ENCODE results near the gene AXIN1. TPM values are rescaled to one million over a fixed set of nuclear protein-coding genes. Genes with fewer than 3 reads are reported as not detected.
"Not testable (repeated sequence)": the region's sequence is repeated elsewhere in the genome, so short reads cannot be mapped to it uniquely, and the experiment has no call there.

The AXIN1 gene
- total RNA-seq, 4 donors from 2014 or later, result 34.3 to 38.4 (median 37.2) TPM

GRCh38 chr16:346587-346986, 5.9 kb downstream of the AXIN1 start:
- Histone ChIP-seq H3K9me3 (no peaks in the 10 kb centered on the region), H3K4me3 (no peak overlapping the region), H3K27ac (no peak overlapping the region), H3K4me1 (peaks cover 16% of the 10 kb centered on the region), H3K36me3 (peaks cover 31% of the 10 kb centered on the region), H3K27me3 (no peaks in the 10 kb centered on the region)
- peak in 1 of 2 donors; percentile 60 for DNase-seq (ENCODE audit: low spot score in 2 of 2)
- no peak for TF ChIP-seq POLR2A (IDR thresholded peaks at IDR 0.05)
- TF ChIP-seq EP300 (IDR thresholded peaks at IDR 0.05), result no peak
- TF ChIP-seq POLR2AphosphoS5 (IDR thresholded peaks at IDR 0.05), result no peak
- no peak for TF ChIP-seq CTCF (IDR thresholded peaks at IDR 0.05)
- WGBS, result 83% methylated on average over 9 of the region's 15 CpGs

- Histone ChIP-seq H3K9me3 (no peaks in the 10 kb centered on the region), H3K27me3 (no peaks in the 10 kb centered on the region), H3K4me1 (peaks cover 10% of the 10 kb centered on the region), H3K36me3 (peaks cover 31% of the 10 kb centered on the region), H3K27ac (no peak overlapping the region), H3K4me3 (no peak overlapping the region)
- 94% methylated on average over 11 of the region's 11 CpGs for WGBS
- TF ChIP-seq CTCF (IDR thresholded peaks at IDR 0.05) (no peak), POLR2A (IDR thresholded peaks at IDR 0.05) (no peak), POLR2AphosphoS5 (IDR thresholded peaks at IDR 0.05) (no peak), EP300 (IDR thresholded peaks at IDR 0.05) (no peak)
- DNase-seq (ENCODE audit: low spot score in 2 of 2), result no peak
Measured at GRCh38 chr16:345772-346171, 6.8 kb downstream of the AXIN1 start.

- Histone ChIP-seq H3K36me3 (peaks cover 31% of the 10 kb centered on the region), H3K9me3 (no peaks in the 10 kb centered on the region), H3K4me3 (no peak overlapping the region), H3K4me1 (peaks cover 11% of the 10 kb centered on the region), H3K27me3 (no peaks in the 10 kb centered on the region), H3K27ac (no peak overlapping the region)
- DNase-seq (ENCODE audit: low spot score in 2 of 2), result no peak
- WGBS, result 89% methylated on average over 16 of the region's 18 CpGs
- no peak for TF ChIP-seq POLR2AphosphoS5 (IDR thresholded peaks at IDR 0.05)
- TF ChIP-seq POLR2A (IDR thresholded peaks at IDR 0.05), result no peak
- no peak for TF ChIP-seq EP300 (IDR thresholded peaks at IDR 0.05)
- no peak for TF ChIP-seq CTCF (IDR thresholded peaks at IDR 0.05)
Measured at GRCh38 chr16:342455-343213, 9.9 kb downstream of the AXIN1 start.

GRCh38 chr16:341974-342336, 10.6 kb downstream of the AXIN1 start:
- Histone ChIP-seq H3K36me3 (peaks cover 26% of the 10 kb centered on the region), H3K4me1 (peaks cover 11% of the 10 kb centered on the region)
- DNase-seq (ENCODE audit: low spot score in 2 of 2); H3K9me3 ChIP-seq; H3K4me3 ChIP-seq; H3K27me3 ChIP-seq; H3K27ac ChIP-seq: not testable (repeated sequence)
- WGBS, result 92% methylated on average over 11 of the region's 13 CpGs

- H3K27me3 ChIP-seq; H3K9me3 ChIP-seq; H3K27ac ChIP-seq; H3K4me3 ChIP-seq; DNase-seq (ENCODE audit: low spot score in 2 of 2): not testable (repeated sequence)
- Histone ChIP-seq H3K36me3 (peaks cover 23% of the 10 kb centered on the region), H3K4me1 (peaks cover 11% of the 10 kb centered on the region)
- WGBS, result 98% methylated on average over 14 of the region's 47 CpGs
Measured at GRCh38 chr16:341095-341973, 11.2 kb downstream of the AXIN1 start.

GRCh38 chr16:340370-341091, 12.0 kb downstream of the AXIN1 start:
- no peak for TF ChIP-seq POLR2A (IDR thresholded peaks at IDR 0.05)
- TF ChIP-seq CTCF (IDR thresholded peaks at IDR 0.05), result no peak
- TF ChIP-seq POLR2AphosphoS5 (IDR thresholded peaks at IDR 0.05), result no peak
- TF ChIP-seq EP300 (IDR thresholded peaks at IDR 0.05), result no peak
- Histone ChIP-seq H3K36me3 (peaks cover 18% of the 10 kb centered on the region), H3K4me3 (no peak overlapping the region), H3K9me3 (no peaks in the 10 kb centered on the region), H3K27ac (no peak overlapping the region), H3K27me3 (no peaks in the 10 kb centered on the region), H3K4me1 (peaks cover 11% of the 10 kb centered on the region)
- DNase-seq (ENCODE audit: low spot score in 2 of 2), result peak in 1 of 2 donors; percentile 57
- 93% methylated on average over 18 of the region's 23 CpGs for WGBS
